Brain microvascular endothelial cell (primary cell): ENCODE measurements around the gene NDUFA11.

ENCODE experiments used
- DNase-seq: peaks from one replicate; pipeline ENCODE4 v3.0.0-alpha.2; 2020
- H3K27ac ChIP-seq: fragments of 250-450 bp; sonication (Bioruptor Pico); 2 replicates; pipeline ENCODE4 v1.5.1; 2020; ENCODE audit warnings: mild to moderate bottlenecking, moderate library complexity
- H3K27me3 ChIP-seq: fragments of 250-450 bp; sonication (Bioruptor Pico); replicated peaks from 2 replicates; pipeline ENCODE4 v1.5.1; 2020; ENCODE audit warnings: mild to moderate bottlenecking
- H3K36me3 ChIP-seq: fragments of 250-450 bp; sonication (Bioruptor Pico); replicated peaks from 2 replicates; pipeline ENCODE4 v1.5.1; 2020; ENCODE audit warnings: mild to moderate bottlenecking
- H3K4me3 ChIP-seq: 2 replicates; pipeline ENCODE4 v1.5.1; 2011; ENCODE audit warnings: low read depth, mild to moderate bottlenecking, control low read depth, low read length, moderate library complexity
- CTCF ChIP-seq: IDR thresholded peaks from 2 replicates; pipeline ENCODE4 v1.5.1; 2011; ENCODE audit warnings: low read depth, mild to moderate bottlenecking, moderate library complexity, low read length, control low read depth, inconsistent platforms; ENCODE audit errors: missing control alignments
- in situ Hi-C: cut with HindIII; loops from 2 replicates; pipeline ENCODE4 v1.10.0; 2017; ENCODE audit warnings: low sequenced_read_pairs, low pct_ligation_motif_present

NDUFA11 gene

GRCh38 chr19:5925830-5926427, 22.3 kb upstream of the NDUFA11 start:
- Histone ChIP-seq H3K27ac (no peak overlapping the region), H3K36me3 (peaks cover 87% of the 10 kb centered on the region)
- no peak for DNase-seq

GRCh38 chr19:5923356-5923755, 19.8 kb upstream of the NDUFA11 start:
- Histone ChIP-seq H3K36me3 (peaks cover 79% of the 10 kb centered on the region), H3K4me3 (no peak overlapping the region), H3K27ac (no peak overlapping the region), H3K27me3 (no peaks in the 10 kb centered on the region)
- in situ Hi-C loops: no loop called here
- no peak for DNase-seq
- no peak for TF ChIP-seq CTCF

More at GRCh38 chr19:5925830-5926427, 22.3 kb upstream of the NDUFA11 start:
- Histone ChIP-seq H3K27me3 (no peaks in the 10 kb centered on the region), H3K4me3 (no peak overlapping the region)
- in situ Hi-C loops: no loop called here
- TF ChIP-seq CTCF: no peak

GRCh38 chr19:5922161-5922545, 18.6 kb upstream of the NDUFA11 start:
- no peak for TF ChIP-seq CTCF
- DNase-seq: no peak
- H3K4me3 ChIP-seq: no peak overlapping the region
- in situ Hi-C loops: no loop called here
- H3K27ac ChIP-seq: no peak overlapping the region
- H3K27me3 ChIP-seq: no peaks in the 10 kb centered on the region
- peaks cover 71% of the 10 kb centered on the region for H3K36me3 ChIP-seq

- Histone ChIP-seq H3K36me3 (peaks cover 71% of the 10 kb centered on the region), H3K27me3 (no peaks in the 10 kb centered on the region)
Observed at GRCh38 chr19:5921516-5922160, 18.0 kb upstream of the NDUFA11 start.

GRCh38 chr19:5918463-5919079, 15.0 kb upstream of the NDUFA11 start:
- no peaks in the 10 kb centered on the region for H3K27me3 ChIP-seq
- DNase-seq: no peak
- no peak for TF ChIP-seq CTCF
- no peak overlapping the region for H3K27ac ChIP-seq
- in situ Hi-C loops: no loop called here
- no peak overlapping the region for H3K4me3 ChIP-seq
- H3K36me3 ChIP-seq: peaks cover 54% of the 10 kb centered on the region

More at GRCh38 chr19:5921516-5922160, 18.0 kb upstream of the NDUFA11 start:
- TF ChIP-seq CTCF: no peak
- Histone ChIP-seq H3K4me3 (no peak overlapping the region), H3K27ac (no peak overlapping the region)
- no peak for DNase-seq
- in situ Hi-C loops: no loop called here
